CD4-positive, alpha-beta memory T cell (primary cell): ENCODE data around the gene PHC3. TPM values are rescaled to one million over a fixed set of nuclear protein-coding genes. Genes with fewer than 3 reads are reported as not detected.

ENCODE experiments used
- CTCF ChIA-PET: fragments of 350-600 bp; sonication (Branson Sonifier 250); formaldehyde crosslinking; loops from one replicate; lab custom pipeline; 2021; ENCODE audit warnings: inconsistent platforms; ENCODE audit not compliant: partially characterized antibody; lab: Charles Lee
- POLR2A ChIA-PET: fragments of 350-600 bp; sonication (Branson Sonifier 250); formaldehyde crosslinking; loops from one replicate; lab custom pipeline; 2021; ENCODE audit not compliant: partially characterized antibody; lab: Charles Lee
- DNase-seq, 5 donors: peaks; one replicate each; pipeline versions ENCODE4 v3.0.0 to v3.0.0-alpha.2; 2020 to 2022; ENCODE audit warnings: mixed read lengths in 1 of 5
- H3K27ac ChIP-seq: one replicate; pipeline ENCODE4 v1.7.0; 2013; ENCODE audit warnings: low read depth, low read length
- H3K27me3 ChIP-seq: 2 replicates; pipeline ENCODE4 v1.7.0; 2013; ENCODE audit warnings: mild to moderate bottlenecking, low read length, moderate library complexity; ENCODE audit not compliant: insufficient read depth
- H3K36me3 ChIP-seq: 2 replicates; pipeline ENCODE4 v1.7.0; 2013; ENCODE audit warnings: mild to moderate bottlenecking, low read length, moderate library complexity; ENCODE audit not compliant: insufficient read depth
- H3K4me1 ChIP-seq: 2 replicates; pipeline ENCODE4 v1.7.0; 2013; ENCODE audit warnings: mild to moderate bottlenecking, low read length, moderate library complexity; ENCODE audit not compliant: insufficient read depth
- H3K4me3 ChIP-seq, 2 donors: one replicate each; pipeline ENCODE4 v1.7.0; 2013; ENCODE audit warnings: low read length in 2 of 2, mild to moderate bottlenecking in 1 of 2
- H3K9me3 ChIP-seq, 2 donors: one replicate each; pipeline ENCODE4 v1.7.0; 2013; ENCODE audit warnings: low read length in 2 of 2, control low read depth in 1 of 2; ENCODE audit not compliant: control insufficient read depth in 1 of 2
- H3K27ac Mint-ChIP-seq, 7 donors: one replicate each; pipeline ENCODE4 v1.8.0; 2020 to 2021; ENCODE audit warnings: mixed read lengths in 7 of 7, mild to moderate bottlenecking in 6 of 7, inconsistent platforms in 3 of 7, moderate library complexity in 3 of 7
- H3K27me3 Mint-ChIP-seq, 2 donors: one replicate each; pipeline ENCODE4 v1.8.0; 2020 to 2021; ENCODE audit warnings: mixed read lengths in 2 of 2
- H3K36me3 Mint-ChIP-seq, 2 donors: one replicate each; pipeline ENCODE4 v1.8.0; 2020 to 2021; ENCODE audit warnings: mixed read lengths in 2 of 2, inconsistent platforms in 1 of 2, mild to moderate bottlenecking in 1 of 2
- H3K4me1 Mint-ChIP-seq, 4 donors: one replicate each; pipeline ENCODE4 v1.8.0; 2020 to 2021; ENCODE audit warnings: mixed read lengths in 4 of 4, mild to moderate bottlenecking in 1 of 4
- H3K4me3 Mint-ChIP-seq, 8 donors: one replicate each; pipeline ENCODE4 v1.8.0; 2020 to 2021; ENCODE audit warnings: mixed read lengths in 8 of 8, mild to moderate bottlenecking in 7 of 8, moderate library complexity in 6 of 8, inconsistent platforms in 3 of 8
- H3K9me3 Mint-ChIP-seq, 8 donors: one replicate each; pipeline ENCODE4 v1.8.0; 2020 to 2021; ENCODE audit warnings: mixed read lengths in 8 of 8, mild to moderate bottlenecking in 5 of 8, inconsistent platforms in 3 of 8, moderate library complexity in 1 of 8
- intact Hi-C: fragments of 100-400 bp; cut with micrococcal nuclease; formaldehyde crosslinking; loops from one replicate; pipeline ENCODE4 v1.15.1; 2023
- polyA plus RNA-seq, 2 donors: library from polyadenylated mRNA; unstranded; fragments of 300-500 nt; fragmentation: Illumina TruSeq; gene quantifications; one replicate each; pipeline ENCODE4 v1.2.3, GENCODE V29; 2021
- total RNA-seq, 2 experiments: library from RNA; stranded (reverse); gene quantifications; one replicate each; pipeline ENCODE4 v1.2.3, GENCODE V29; 2021

The PHC3 gene
- total and polyA plus RNA-seq, 4 experiments from 2014 or later = 29.2 to 173 (median 116) TPM

DNA sequence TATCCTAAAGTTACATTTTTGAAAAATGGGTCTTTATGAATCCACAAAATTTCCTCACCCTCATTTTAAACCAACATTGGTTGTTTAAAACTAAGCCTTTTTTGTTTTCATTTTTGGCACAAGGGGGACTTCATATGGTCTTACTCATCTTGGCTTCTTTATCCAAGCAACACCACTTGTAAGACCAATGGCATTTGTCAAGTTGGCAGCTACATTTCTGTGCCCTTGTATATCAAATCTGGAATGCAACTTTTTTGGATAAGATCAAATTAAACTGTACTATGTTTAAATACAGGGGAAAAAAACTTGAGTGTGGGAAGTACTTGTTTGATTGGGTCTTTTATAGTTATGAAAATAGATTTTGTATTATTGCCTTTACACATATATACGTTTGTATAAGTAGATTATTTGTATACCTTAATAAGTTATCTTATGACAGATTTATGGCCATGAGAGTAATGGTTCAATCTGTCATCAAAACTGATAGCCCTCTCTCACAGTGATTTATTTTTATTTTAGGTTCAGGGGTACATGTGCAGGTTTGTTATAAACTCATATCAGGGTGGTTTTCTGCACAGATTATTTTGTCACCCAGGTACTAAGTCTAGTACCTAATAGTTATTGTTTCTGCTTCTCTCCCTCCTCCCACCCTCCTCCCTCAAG is 100.3 kb downstream of the PHC3 start:
- Mint-ChIP-seq H3K27ac (peak overlapping the region in 1 of 7 donors; percentile 11), H3K36me3 (peaks cover 19 to 28% of the 10 kb centered on the region in 2 donors), H3K27me3 (no peaks in the 10 kb centered on the region), H3K9me3 (no peaks in the 10 kb centered on the region), H3K4me1 (peaks cover 0 to 5% (median 2%) of the 10 kb centered on the region in 4 donors), H3K4me3 (no peak overlapping the region)
- Histone ChIP-seq H3K36me3 (no peaks in the 10 kb centered on the region), H3K9me3 (no peaks in the 10 kb centered on the region), H3K4me1 (no peaks in the 10 kb centered on the region), H3K27me3 (no peaks in the 10 kb centered on the region), H3K27ac (no peak overlapping the region), H3K4me3 (no peak overlapping the region)
- DNase-seq = no peak
- ChIA-PET CTCF (no interaction called here), POLR2A (no interaction called here)
- intact Hi-C loops = no loop called here

DNA sequence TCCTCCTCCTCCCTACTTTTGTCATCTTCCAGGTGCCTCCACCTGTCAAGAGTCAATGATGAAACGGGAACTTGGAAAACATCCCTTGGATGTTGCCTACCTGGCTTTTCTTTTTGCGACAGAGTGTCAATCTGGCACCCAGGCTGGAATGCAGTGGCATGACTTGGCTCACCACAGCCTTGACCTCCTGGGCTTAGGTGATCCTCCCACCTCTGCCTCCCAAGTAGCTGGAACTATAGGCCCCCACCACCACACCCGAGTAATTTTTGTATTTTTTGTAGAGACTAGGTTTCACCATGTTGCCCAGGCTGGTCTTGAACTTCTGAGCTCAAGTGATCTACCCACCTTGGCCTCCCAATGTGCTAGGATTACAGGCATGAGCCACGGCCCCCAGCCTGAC is 100.9 kb downstream of the PHC3 start:
- Mint-ChIP-seq H3K36me3 (peaks cover 18 to 23% of the 10 kb centered on the region in 2 donors), H3K27me3 (no peaks in the 10 kb centered on the region), H3K4me3 (no peak overlapping the region), H3K4me1 (peaks cover 0 to 5% (median 2%) of the 10 kb centered on the region in 4 donors), H3K9me3 (no peaks in the 10 kb centered on the region), H3K27ac (peak overlapping the region in 3 of 7 donors; percentile 1 to 37 (median 3))
- Histone ChIP-seq H3K4me1 (no peaks in the 10 kb centered on the region), H3K27me3 (no peaks in the 10 kb centered on the region), H3K9me3 (no peaks in the 10 kb centered on the region), H3K27ac (no peak overlapping the region), H3K4me3 (no peak overlapping the region), H3K36me3 (no peaks in the 10 kb centered on the region)
- intact Hi-C loops = no loop called here
- POLR2A ChIA-PET = no interaction called here
- CTCF ChIA-PET = interaction anchor here (1.4 kb wide), 1 partner anchor 8 kb away, joined by 4 read pairs; no protein-coding TSS in a partner anchor
- no peak for DNase-seq

- ChIA-PET CTCF (interaction anchor here (1.4 kb wide), 1 partner anchor 9 kb away, joined by 4 read pairs; no protein-coding TSS in a partner anchor), POLR2A (no interaction called here)
- intact Hi-C loops = no loop called here
- Mint-ChIP-seq H3K27me3 (no peaks in the 10 kb centered on the region), H3K4me3 (no peak overlapping the region), H3K27ac (peak overlapping the region in 3 of 7 donors; percentile 7 to 44 (median 36)), H3K4me1 (peaks cover 0 to 5% (median 2%) of the 10 kb centered on the region in 4 donors), H3K9me3 (no peaks in the 10 kb centered on the region), H3K36me3 (peaks cover 20% of the 10 kb centered on the region in 2 donors)
- Histone ChIP-seq H3K27me3 (no peaks in the 10 kb centered on the region), H3K4me3 (no peak overlapping the region), H3K27ac (no peak overlapping the region), H3K36me3 (no peaks in the 10 kb centered on the region), H3K9me3 (no peaks in the 10 kb centered on the region), H3K4me1 (no peaks in the 10 kb centered on the region)
- DNase-seq = no peak
Observed at GRCh38 chr3:170079536-170080165, 101.9 kb downstream of the PHC3 start.

- Histone ChIP-seq H3K4me3 (no peak overlapping the region), H3K27me3 (no peaks in the 10 kb centered on the region), H3K27ac (no peak overlapping the region), H3K36me3 (no peaks in the 10 kb centered on the region), H3K4me1 (no peaks in the 10 kb centered on the region), H3K9me3 (no peaks in the 10 kb centered on the region)
- POLR2A ChIA-PET = no interaction called here
- Mint-ChIP-seq H3K27me3 (no peaks in the 10 kb centered on the region), H3K4me3 (no peak overlapping the region), H3K36me3 (peaks cover 13 to 17% of the 10 kb centered on the region in 2 donors), H3K27ac (peak overlapping the region in 2 of 7 donors; percentile 1 to 6), H3K4me1 (peaks cover 0 to 5% (median 2%) of the 10 kb centered on the region in 4 donors), H3K9me3 (no peaks in the 10 kb centered on the region)
- CTCF ChIA-PET = interaction anchor here (0.6 kb wide), 1 partner anchor 113 kb away, joined by 3 read pairs; no protein-coding TSS in a partner anchor
- intact Hi-C loops = no loop called here
- DNase-seq = no peak
Observed at GRCh38 chr3:170078620-170079281, 102.8 kb downstream of the PHC3 start.

GRCh38 chr3:170077361-170077760 is 104.2 kb downstream of the PHC3 start:
- no peaks in the 10 kb centered on the region for H3K27me3 ChIP-seq
- DNase-seq = no peak
- no peak overlapping the region for H3K4me3 Mint-ChIP-seq
- H3K27ac Mint-ChIP-seq = peak overlapping the region in 1 of 7 donors; percentile 2
- intact Hi-C loops = no loop called here
- POLR2A ChIA-PET = no interaction called here
- H3K4me1 ChIP-seq = no peaks in the 10 kb centered on the region
- H3K9me3 ChIP-seq = no peaks in the 10 kb centered on the region
- peaks cover 0 to 5% (median 1%) of the 10 kb centered on the region in 4 donors for H3K4me1 Mint-ChIP-seq
- no peaks in the 10 kb centered on the region for H3K27me3 Mint-ChIP-seq
- H3K4me3 ChIP-seq = no peak overlapping the region
- peaks cover 0 to 3% (median 0%) of the 10 kb centered on the region in 8 donors for H3K9me3 Mint-ChIP-seq
- CTCF ChIA-PET = interaction anchor here (0.7 to 1.5 kb wide), 2 partner anchors 15 to 38 kb away, joined by 3 read pairs; no protein-coding TSS in a partner anchor
- H3K27ac ChIP-seq = no peak overlapping the region
- peaks cover 13 to 18% of the 10 kb centered on the region in 2 donors for H3K36me3 Mint-ChIP-seq
- H3K36me3 ChIP-seq = no peaks in the 10 kb centered on the region

- H3K4me3 ChIP-seq = no peak overlapping the region
- no peak overlapping the region for H3K27ac ChIP-seq
- DNase-seq = no peak
- Mint-ChIP-seq H3K9me3 (peaks cover 0 to 4% (median 0%) of the 10 kb centered on the region in 8 donors), H3K4me3 (no peak overlapping the region), H3K27ac (no peak overlapping the region), H3K4me1 (peaks cover 0 to 5% (median 1%) of the 10 kb centered on the region in 4 donors), H3K36me3 (peaks cover 13 to 19% of the 10 kb centered on the region in 2 donors), H3K27me3 (no peaks in the 10 kb centered on the region)
- ChIA-PET POLR2A (no interaction called here), CTCF (interaction anchor here (1.5 kb wide), 1 partner anchor 14 kb away, joined by 3 read pairs; no protein-coding TSS in a partner anchor)
- no peaks in the 10 kb centered on the region for H3K9me3 ChIP-seq
- intact Hi-C loops = no loop called here
- H3K36me3 ChIP-seq = no peaks in the 10 kb centered on the region
- no peaks in the 10 kb centered on the region for H3K27me3 ChIP-seq
- no peaks in the 10 kb centered on the region for H3K4me1 ChIP-seq
Observed at GRCh38 chr3:170076715-170077238, 104.8 kb downstream of the PHC3 start.
